HG02763 (cell line): Measurements from ENCODE around the gene NDUFB5.

Experiments
- ATAC-seq: cut with Tn5 transposase; IDR thresholded peaks from one replicate; pipeline ENCODE4 v1.9.1; 2021; ENCODE audit warnings: mild to moderate bottlenecking, moderate library complexity; ENCODE audit not compliant: unreplicated experiment

NDUFB5 gene

GRCh38 chr3:179676081-179676480, 71.5 kb downstream of the NDUFB5 start:
- no peak for ATAC-seq
